Skin of body (tissue), 3 donors: Measurements from ENCODE around the gene PRR14L. TPM values are rescaled to one million over a fixed set of nuclear protein-coding genes. Genes with fewer than 3 reads are reported as not detected.

Experiments
- DNase-seq: peaks from one replicate; lab custom pipeline; 2025; lab: John Stamatoyannopoulos, UW
- small RNA-seq: library from RNA; depleted of rRNA; stranded (forward); fragments of <200 nt; gene quantifications from one replicate; pipeline ENCODE3, GENCODE V24; 2014; ENCODE audit warnings: low replicate concordance
- total RNA-seq: library from RNA; depleted of rRNA; stranded (reverse); fragments of >200 nt; gene quantifications from one replicate; pipeline ENCODE4 v1.2.3, GENCODE V29; 2014

PRR14L gene
- total RNA-seq, 1 donor from 2014 or later, result 22.7 TPM

DNA sequence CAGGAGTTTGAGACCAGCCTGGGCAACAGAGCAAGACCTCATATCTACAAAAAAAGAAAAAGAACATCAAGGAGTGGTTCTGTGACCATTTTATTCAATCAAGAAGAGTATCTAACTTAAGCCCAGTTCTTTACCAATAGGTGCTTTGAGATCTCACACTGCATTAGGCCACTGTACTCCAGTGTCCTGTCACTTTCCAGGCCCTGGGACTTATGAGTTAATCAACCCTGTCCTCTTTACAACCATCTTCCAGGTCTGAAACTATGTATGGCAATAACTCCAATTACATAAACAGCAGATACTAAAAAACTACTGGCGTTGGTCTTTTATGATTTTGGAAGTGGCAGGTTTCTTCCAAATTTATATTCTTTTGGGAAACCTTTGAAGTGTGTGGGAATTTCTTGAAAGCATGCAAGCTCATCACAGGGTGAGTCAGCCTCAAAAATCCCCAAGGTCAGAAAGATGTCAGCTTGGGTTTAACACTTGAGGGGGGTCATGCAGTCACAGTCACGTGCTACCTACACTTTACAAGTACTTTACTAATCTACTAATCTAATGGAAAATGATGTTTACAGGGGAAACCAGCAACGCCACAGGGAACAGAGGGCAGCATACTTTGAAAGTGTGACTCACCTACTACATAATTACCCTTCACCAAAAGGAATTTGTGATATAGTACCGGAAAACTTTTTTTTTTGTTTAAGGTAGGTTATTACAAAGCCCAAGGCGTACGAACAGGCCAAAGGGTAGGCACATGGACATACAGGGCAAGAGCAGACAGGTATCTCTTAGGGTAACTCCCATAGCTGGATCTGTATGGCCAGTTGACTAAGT is 103.5 kb downstream of the PRR14L start:
- DNase-seq, result no peak

DNA sequence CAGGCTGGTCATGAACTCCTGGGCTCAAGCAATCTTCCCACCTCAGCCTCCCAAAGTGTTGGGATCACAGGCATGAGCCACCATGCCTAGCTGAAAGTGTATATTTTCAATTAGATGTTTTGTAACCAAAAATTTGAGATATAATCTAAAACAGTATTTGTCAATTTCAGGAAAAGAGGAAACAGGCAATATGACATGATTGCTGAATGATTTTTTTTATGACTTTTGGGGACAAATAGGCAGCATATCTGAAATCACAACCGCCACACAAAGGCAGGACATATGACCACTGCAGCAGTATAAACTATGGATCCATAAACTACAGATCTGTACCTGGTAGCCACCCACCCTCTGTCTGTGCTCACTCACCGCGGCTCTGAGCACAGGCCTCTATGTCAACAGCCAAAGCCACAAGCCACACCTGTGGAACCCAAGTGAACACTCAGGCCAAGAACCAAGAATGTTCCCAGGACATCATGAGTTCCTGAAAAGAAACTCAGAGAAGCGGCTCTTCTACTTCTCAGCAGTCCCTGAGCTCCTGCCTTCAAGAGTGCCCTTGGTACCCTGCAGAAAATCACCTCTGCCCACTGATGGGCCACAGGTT is 110.4 kb downstream of the PRR14L start:
- DNase-seq, result no peak

DNA sequence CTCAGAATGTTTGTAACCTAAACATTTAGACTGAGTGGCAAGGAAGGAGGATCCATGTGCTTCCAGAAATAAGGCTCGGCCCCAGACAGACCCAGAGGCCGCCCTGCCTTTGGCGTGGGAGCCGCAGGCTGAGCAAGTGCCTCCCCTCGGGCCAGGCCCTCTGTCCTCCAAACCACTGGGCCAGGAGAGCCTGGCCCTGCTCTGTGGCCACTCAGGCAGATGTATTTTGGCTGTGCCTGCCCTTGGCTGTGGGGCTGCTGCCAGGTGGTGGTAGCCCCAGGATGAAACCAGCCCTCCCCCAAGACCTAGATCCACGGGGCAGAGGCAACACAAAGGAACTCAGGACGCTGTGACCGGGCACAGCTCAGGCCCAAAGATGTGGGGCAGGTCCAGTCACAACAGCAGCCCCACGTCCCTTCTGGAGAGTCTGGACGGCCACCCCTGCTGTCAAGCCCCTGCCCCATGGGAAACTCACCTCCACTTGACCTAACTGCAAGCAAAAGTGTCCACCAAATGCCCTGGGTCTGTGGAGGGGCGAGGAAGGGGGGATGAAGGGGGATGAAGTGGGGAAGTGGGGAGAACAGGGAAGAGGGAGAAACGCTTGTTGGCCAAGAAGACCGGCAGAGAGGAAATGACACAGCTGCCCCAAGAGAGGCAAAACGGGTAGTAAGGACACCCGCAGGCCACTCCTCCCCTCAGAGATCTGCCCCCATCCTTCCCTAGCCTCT is 111.9 kb downstream of the PRR14L start:
- DNase-seq, result no peak

- DNase-seq, result no peak
Measured at GRCh38 chr22:31637447-31637890, 112.5 kb downstream of the PRR14L start.

GRCh38 chr22:31635638-31636306 is 114.2 kb downstream of the PRR14L start:
- no peak for DNase-seq

DNA sequence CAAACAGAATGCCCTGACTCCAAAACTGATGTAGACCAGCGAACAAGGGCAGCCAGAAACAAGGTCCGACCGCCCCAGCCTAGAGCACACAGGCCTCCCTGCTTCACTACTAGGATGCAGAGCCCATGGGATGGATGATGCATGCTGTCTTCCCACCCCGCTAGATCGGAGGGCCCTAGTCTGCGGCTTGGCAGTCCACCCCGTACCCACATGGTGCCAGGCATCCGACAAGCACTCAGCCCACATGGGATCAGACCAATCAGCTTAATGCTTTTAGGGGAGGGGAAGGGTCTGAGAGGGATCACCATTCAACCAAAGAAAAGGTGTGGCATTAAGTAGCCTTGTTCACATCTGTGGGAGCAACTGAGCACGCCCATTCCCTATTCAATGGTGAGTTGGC is 118.5 kb downstream of the PRR14L start:
- no peak for DNase-seq

Small RNA genes lying within 50 kb of the gene (small RNA-seq; reads per million reads assigned to genes)
- not detected for gene RN7SL20P

Other genes with a start within 250 kb of the PRR14L start
- gene PISD, start 87.9 kb downstream of the PRR14L start, total RNA-seq, result 15.6 TPM
- gene DEPDC5, start 3.9 kb upstream of the PRR14L start, total RNA-seq, result 14.8 TPM
- gene YWHAH, start 194.4 kb upstream of the PRR14L start, total RNA-seq, result 39.1 TPM